Heart left ventricle (tissue), 13 donors: Measurements from ENCODE around the gene ADAMTSL5.
"Not testable (repeated sequence)": the region's sequence is repeated elsewhere in the genome, so short reads cannot be mapped to it uniquely, and the experiment has no call there.

Source experiments
- POLR2A ChIP-seq, 2 donors: fragments of 450-650 bp; IDR thresholded peaks; one replicate each; pipeline ENCODE4 v1.6.1; 2017; ENCODE audit warnings: antibody characterized with exemption in 2 of 2, mild to moderate bottlenecking in 2 of 2, moderate library complexity in 2 of 2
- TF ChIP-seq, protein P1 (sequence below), 12 donors: fragments of 200-600 bp; sonication (generic) in 4 of 12; IDR thresholded peaks; one replicate each; pipeline versions ENCODE4 v1.5.0 to v1.8.0; 2018 to 2022; ENCODE audit warnings: antibody characterized with exemption in 12 of 12, mild to moderate bottlenecking in 5 of 12
- donor health status: ischemic (EF 13 %, LVEDD 7.1; RV severe dilation, severe dysfunction).
- donor health status: DM: no; HTN: yes; CAD: no.
- donor health status: DM: no; HTN: no; CAD: no.
- donor health status: ischemic (EF 25% LVEDD 6.9; RV normal size, moderate dysfunction).
- donor health status: ischemic (EF 25% LVEDD 5.7; RV mildly dilated, moderate dysfunction).
- donor health status: ischemic (EF 35%, LVEDD 5.7; RV mildly dilated, moderate dysfunction).
- donor health status: nonischemic (EF 11% LVEDD 7.7; RV severe dilation, severe dysfunction).
- donor health status: DM: yes; HTN: yes; CAD: no.
- donor health status: PGD.
- donor health status: ischemic (EF 29% LVEDD 5.4; RV normal size, mild dysfunction).
- donor health status: nonischemic (EF 23%, LVEDD 6.1; RV moderate dilation, normal function).

DNA sequence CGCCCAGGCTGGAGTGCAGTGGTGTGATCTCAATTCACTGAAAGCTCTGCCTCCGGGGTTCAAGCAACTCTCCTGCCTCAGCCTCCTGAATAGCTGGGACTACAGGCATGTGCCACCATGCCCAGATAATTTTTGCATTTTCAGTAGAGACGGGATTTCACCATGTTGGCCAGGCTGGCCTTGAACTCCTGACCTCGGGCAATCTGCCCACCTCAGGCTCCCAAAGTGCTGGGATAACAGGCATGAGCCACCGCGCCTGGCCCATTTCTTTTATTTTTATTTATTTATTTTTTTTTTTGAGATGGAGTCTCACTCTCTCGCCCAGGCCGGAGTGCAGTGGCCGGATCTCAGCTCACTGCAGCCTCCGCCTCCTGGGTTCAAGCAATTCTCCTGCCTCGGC, 26.9 kb upstream of the ADAMTSL5 start:
- TF ChIP-seq, protein P1, sequence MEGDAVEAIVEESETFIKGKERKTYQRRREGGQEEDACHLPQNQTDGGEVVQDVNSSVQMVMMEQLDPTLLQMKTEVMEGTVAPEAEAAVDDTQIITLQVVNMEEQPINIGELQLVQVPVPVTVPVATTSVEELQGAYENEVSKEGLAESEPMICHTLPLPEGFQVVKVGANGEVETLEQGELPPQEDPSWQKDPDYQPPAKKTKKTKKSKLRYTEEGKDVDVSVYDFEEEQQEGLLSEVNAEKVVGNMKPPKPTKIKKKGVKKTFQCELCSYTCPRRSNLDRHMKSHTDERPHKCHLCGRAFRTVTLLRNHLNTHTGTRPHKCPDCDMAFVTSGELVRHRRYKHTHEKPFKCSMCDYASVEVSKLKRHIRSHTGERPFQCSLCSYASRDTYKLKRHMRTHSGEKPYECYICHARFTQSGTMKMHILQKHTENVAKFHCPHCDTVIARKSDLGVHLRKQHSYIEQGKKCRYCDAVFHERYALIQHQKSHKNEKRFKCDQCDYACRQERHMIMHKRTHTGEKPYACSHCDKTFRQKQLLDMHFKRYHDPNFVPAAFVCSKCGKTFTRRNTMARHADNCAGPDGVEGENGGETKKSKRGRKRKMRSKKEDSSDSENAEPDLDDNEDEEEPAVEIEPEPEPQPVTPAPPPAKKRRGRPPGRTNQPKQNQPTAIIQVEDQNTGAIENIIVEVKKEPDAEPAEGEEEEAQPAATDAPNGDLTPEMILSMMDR (IDR thresholded peaks at IDR 0.05) = not testable (repeated sequence)
- TF ChIP-seq POLR2A (IDR thresholded peaks at IDR 0.05) = not testable (repeated sequence)
